Astrocyte of the spinal cord (primary cell): ENCODE results near the gene ARHGAP26.

Source experiments
- DNase-seq: peaks from one replicate; pipeline ENCODE4 v3.0.0; 2011; ENCODE audit warnings: low read depth, low spot score
- H3K4me3 ChIP-seq: 2 replicates; pipeline ENCODE4 v1.5.1; 2011; ENCODE audit warnings: low read depth, mild to moderate bottlenecking, low read length, moderate library complexity
- CTCF ChIP-seq: IDR thresholded peaks from 2 replicates; pipeline ENCODE4 v1.5.1; 2012; ENCODE audit warnings: low read depth, mild to moderate bottlenecking, low read length, inconsistent platforms
- in situ Hi-C: cut with HindIII; loops from 2 replicates; pipeline ENCODE4 v1.10.0; 2017; ENCODE audit warnings: low sequenced_read_pairs

The ARHGAP26 gene

DNA sequence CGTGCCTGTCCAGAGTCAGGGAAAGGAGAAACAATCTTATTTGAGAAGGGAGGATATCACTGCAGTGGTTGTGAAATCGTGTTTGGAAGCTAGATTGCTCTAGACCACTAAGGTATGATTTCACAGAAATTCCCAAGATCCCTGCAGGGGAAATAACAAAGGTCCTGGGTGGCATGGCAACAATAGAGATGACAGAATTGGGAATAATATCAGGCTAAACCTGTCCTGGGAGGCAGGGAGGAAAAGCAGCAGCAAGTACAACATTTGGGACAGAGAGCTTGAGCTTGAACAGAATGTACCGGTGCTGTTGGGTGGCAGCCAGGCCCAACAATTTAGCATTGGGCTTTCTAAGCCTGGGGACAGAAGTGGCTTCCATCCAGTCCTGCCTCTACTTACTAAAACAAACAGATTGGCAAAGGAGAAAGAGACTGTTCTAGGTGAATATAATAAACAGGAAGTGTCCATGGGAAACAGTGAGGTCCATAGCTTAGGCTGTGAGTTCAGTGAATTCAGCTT, 17.0 kb upstream of the ARHGAP26 start:
- no peak for TF ChIP-seq CTCF
- H3K4me3 ChIP-seq, result no peak overlapping the region
- no peak for DNase-seq
- in situ Hi-C loops, result no loop called here

DNA sequence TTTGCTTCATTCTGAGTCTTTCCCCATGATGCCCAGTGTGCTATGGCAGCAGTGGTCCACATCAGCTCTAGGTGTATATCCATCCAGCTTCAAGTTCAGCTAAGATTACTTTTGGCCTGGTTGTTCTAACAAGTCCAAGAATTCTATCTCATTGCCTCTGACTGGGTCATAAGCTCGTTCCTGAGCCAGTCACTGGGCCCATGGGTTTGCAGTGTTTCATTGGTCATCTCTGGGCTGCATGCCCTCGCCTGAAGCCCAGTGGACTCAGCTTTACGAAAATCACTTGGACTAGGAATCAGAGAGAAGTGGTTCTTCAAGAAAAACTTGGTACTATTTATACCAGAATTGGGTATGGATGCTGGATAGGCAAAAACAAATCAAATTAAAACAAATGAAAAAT, 16.1 kb upstream of the ARHGAP26 start:
- TF ChIP-seq CTCF, result no peak
- no peak for DNase-seq
- in situ Hi-C loops, result no loop called here
- H3K4me3 ChIP-seq, result no peak overlapping the region

- TF ChIP-seq CTCF, result no peak
- in situ Hi-C loops, result no loop called here
- H3K4me3 ChIP-seq, result no peak overlapping the region
- DNase-seq, result no peak
These were observed 13.6 kb upstream of the ARHGAP26 start for GRCh38 chr5:142756576-142756975.

DNA sequence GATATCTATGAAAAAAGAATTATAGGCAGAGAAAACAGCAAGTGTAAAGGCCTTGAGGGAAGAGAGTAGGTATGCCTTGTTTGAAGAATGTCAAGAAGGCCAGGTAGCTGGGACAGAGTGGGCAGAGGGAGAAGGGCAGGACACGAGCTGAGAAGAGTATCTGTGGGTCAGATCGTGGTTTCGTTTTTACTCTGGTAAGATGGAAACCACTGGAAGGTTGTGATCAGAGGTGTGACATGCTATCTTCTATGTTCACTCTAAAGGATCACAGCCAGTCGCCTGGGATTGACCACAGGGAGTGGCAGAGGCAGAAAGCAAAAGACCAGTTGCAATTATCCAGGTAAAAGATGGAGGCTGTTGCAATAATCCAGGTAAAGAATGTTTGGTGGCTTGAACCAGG, 12.6 kb upstream of the ARHGAP26 start:
- DNase-seq, result no peak
- in situ Hi-C loops, result no loop called here
- no peak for TF ChIP-seq CTCF
- H3K4me3 ChIP-seq, result no peak overlapping the region

DNA sequence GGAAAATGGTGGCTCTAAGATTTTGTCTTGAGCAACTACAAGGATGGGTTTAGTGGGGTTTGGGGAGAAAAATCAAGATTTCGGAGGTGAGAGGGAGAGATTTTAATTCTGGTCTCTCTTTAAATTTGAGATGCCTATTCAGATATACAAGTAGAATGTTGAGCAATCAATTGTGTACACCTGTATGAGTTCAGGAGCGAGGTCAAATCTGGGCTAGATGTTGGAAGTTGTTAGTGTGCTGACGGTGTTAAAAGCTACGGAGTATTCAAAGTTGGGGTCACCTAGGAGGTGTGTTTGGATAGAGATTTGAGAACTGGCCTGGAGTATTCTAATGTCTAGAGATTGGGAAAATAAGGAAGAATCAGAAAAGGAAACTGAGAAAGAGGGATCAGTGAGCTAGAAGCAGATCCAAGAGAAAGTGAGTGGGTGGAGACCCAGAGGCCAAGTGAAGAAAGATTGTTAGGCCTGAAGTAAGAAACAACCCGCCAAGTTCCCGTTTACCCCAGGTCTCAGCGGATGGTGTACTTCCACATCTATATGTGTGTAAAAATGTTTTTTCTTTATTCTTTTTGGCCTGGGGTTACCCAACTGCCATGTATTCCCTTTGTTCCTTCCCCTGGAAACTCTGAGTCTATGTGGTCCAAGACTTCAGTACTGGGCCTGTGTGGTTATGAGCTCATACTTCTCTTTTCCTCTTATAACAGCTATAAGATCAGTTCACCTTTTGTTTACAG, 11.9 kb upstream of the ARHGAP26 start:
- in situ Hi-C loops, result no loop called here
- TF ChIP-seq CTCF, result no peak
- DNase-seq, result no peak
- no peak overlapping the region for H3K4me3 ChIP-seq

- TF ChIP-seq CTCF, result no peak
- DNase-seq, result no peak
- no peak overlapping the region for H3K4me3 ChIP-seq
- in situ Hi-C loops, result no loop called here
These were observed 11.4 kb upstream of the ARHGAP26 start for GRCh38 chr5:142758796-142759145.

GRCh38 chr5:142763701-142764100, 6.5 kb upstream of the ARHGAP26 start:
- no peak for TF ChIP-seq CTCF
- no peak for DNase-seq
- no peak overlapping the region for H3K4me3 ChIP-seq
- in situ Hi-C loops, result no loop called here
